Neural progenitor cell (in vitro differentiated cells): Measurements from ENCODE around the gene ZMYND11. TPM values are rescaled to one million over a fixed set of nuclear protein-coding genes. Genes with fewer than 3 reads are reported as not detected.

ENCODE experiments used
- DNase-seq: peaks from one replicate; pipeline ENCODE4 v3.0.0-alpha.2; 2016; ENCODE audit warnings: low spot score
- H2AFZ ChIP-seq: fragments of 200-600 bp; sonication (generic); replicated peaks from 2 replicates; pipeline ENCODE4 v1.6.1; 2016; ENCODE audit warnings: antibody characterized with exemption
- H3F3A ChIP-seq: fragments of 200-600 bp; sonication (generic); 2 replicates; pipeline ENCODE4 v1.6.1; 2016; ENCODE audit warnings: antibody characterized with exemption, low read depth
- H3K27ac ChIP-seq: fragments of 200-600 bp; sonication (generic); 2 replicates; pipeline ENCODE4 v1.5.1; 2016; ENCODE audit warnings: mild to moderate bottlenecking
- H3K27me3 ChIP-seq: fragments of 200-600 bp; sonication (generic); 2 replicates; pipeline ENCODE4 v1.6.1; 2016; ENCODE audit warnings: mild to moderate bottlenecking, moderate library complexity
- H3K36me3 ChIP-seq: fragments of 200-600 bp; sonication (generic); 2 replicates; pipeline ENCODE4 v1.5.1; 2016
- H3K4me1 ChIP-seq: fragments of 200-600 bp; sonication (generic); 2 replicates; pipeline ENCODE4 v1.6.1; 2016; ENCODE audit warnings: mixed run types
- H3K4me2 ChIP-seq: fragments of 200-600 bp; sonication (generic); 2 replicates; pipeline ENCODE4 v1.6.1; 2016
- H3K4me3 ChIP-seq: fragments of 200-600 bp; sonication (generic); 2 replicates; pipeline ENCODE4 v1.5.1; 2016
- H3K79me2 ChIP-seq: fragments of 200-600 bp; sonication (generic); 2 replicates; pipeline ENCODE4 v1.6.1; 2016; ENCODE audit warnings: low read depth
- H3K9ac ChIP-seq: fragments of 200-600 bp; sonication (generic); 2 replicates; pipeline ENCODE4 v1.6.1; 2016
- H3K9me3 ChIP-seq: fragments of 200-600 bp; sonication (generic); 2 replicates; pipeline ENCODE4 v1.5.1; 2016; ENCODE audit warnings: low read depth
- H4K20me1 ChIP-seq: fragments of 200-600 bp; sonication (generic); 2 replicates; pipeline ENCODE4 v1.6.1; 2016; ENCODE audit warnings: low read depth
- H3K27ac Mint-ChIP-seq: 3 replicates; pipeline ENCODE4 v1.8.0; 2021; ENCODE audit warnings: mixed read lengths
- H3K27me3 Mint-ChIP-seq: 2 replicates; pipeline ENCODE4 v1.8.0; 2022; ENCODE audit warnings: low read depth, mild to moderate bottlenecking, inconsistent platforms, moderate library complexity, mixed read lengths; ENCODE audit not compliant: insufficient read depth
- H3K36me3 Mint-ChIP-seq: 3 replicates; pipeline ENCODE4 v1.8.0; 2021; ENCODE audit warnings: mixed read lengths
- H3K4me1 Mint-ChIP-seq: 3 replicates; pipeline ENCODE4 v1.8.0; 2021; ENCODE audit warnings: mixed read lengths
- H3K4me3 Mint-ChIP-seq: 3 replicates; pipeline ENCODE4 v1.8.0; 2021; ENCODE audit warnings: mild to moderate bottlenecking, moderate library complexity, mixed read lengths
- H3K9me3 Mint-ChIP-seq: 3 replicates; pipeline ENCODE4 v1.8.0; 2020; ENCODE audit warnings: mixed read lengths
- EZH2 ChIP-seq: fragments of 200-600 bp; sonication (generic); IDR thresholded peaks from 2 replicates; pipeline ENCODE4 v1.6.1; 2017; ENCODE audit warnings: antibody characterized with exemption, mild to moderate bottlenecking, moderate library complexity
- EZH2phosphoT487 ChIP-seq: fragments of 200-600 bp; sonication (generic); IDR thresholded peaks from 2 replicates; pipeline ENCODE4 v1.6.1; 2017; ENCODE audit warnings: antibody characterized with exemption
- total RNA-seq: library from RNA; depleted of rRNA; stranded (reverse); fragments of >200 nt; gene quantifications from 2 replicates; pipeline ENCODE4 v1.2.3, GENCODE V29; 2015; ENCODE audit warnings: low replicate concordance
- TF ChIP-seq, protein P1 (sequence below): fragments of 200-600 bp; sonication (generic); IDR thresholded peaks from 2 replicates; pipeline ENCODE4 v1.5.1; 2017; ENCODE audit warnings: antibody characterized with exemption, mild to moderate bottlenecking

Gene ZMYND11
- total RNA-seq, 1 donor from 2014 or later, result 59.5 TPM

DNA sequence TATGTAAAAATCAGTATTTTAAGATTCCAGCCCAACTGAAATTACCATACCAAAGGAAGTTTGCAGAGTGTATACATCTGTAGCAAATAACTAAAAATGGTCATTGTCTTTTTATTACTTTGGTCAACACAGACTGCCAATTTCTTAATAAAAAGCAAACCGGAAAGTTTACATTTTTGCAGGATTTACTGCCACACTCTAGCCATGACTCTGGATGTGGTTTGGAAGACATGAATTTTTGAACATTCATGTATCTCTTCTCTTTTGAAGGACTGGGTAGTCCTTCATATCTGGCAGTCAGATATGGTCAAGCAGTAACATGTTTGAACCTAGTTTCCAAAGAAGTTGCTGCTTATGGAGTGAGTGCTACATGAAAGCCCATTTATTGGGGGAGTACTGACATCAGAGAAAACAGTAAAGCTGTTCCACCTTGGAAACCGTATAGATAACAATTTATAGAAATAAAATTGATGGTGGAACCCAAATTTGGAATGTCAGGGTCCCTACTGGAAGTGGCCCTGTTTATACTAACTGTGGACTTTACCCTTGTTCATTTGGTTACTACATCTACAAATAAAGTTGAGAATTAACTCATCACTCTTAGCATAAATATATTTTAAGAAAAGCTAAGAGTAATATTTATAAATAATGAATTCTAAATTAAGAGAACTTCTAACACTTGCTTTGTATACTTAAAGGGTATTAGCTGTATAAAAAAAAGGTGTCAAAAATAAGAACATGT, 84.6 kb downstream of the ZMYND11 start:
- no peak for TF ChIP-seq EZH2
- TF ChIP-seq, protein P1, sequence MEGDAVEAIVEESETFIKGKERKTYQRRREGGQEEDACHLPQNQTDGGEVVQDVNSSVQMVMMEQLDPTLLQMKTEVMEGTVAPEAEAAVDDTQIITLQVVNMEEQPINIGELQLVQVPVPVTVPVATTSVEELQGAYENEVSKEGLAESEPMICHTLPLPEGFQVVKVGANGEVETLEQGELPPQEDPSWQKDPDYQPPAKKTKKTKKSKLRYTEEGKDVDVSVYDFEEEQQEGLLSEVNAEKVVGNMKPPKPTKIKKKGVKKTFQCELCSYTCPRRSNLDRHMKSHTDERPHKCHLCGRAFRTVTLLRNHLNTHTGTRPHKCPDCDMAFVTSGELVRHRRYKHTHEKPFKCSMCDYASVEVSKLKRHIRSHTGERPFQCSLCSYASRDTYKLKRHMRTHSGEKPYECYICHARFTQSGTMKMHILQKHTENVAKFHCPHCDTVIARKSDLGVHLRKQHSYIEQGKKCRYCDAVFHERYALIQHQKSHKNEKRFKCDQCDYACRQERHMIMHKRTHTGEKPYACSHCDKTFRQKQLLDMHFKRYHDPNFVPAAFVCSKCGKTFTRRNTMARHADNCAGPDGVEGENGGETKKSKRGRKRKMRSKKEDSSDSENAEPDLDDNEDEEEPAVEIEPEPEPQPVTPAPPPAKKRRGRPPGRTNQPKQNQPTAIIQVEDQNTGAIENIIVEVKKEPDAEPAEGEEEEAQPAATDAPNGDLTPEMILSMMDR, result no peak
- no peak for TF ChIP-seq EZH2phosphoT487
- H3K4me1 Mint-ChIP-seq, result no peaks in the 10 kb centered on the region
- no peaks in the 10 kb centered on the region for H3K27me3 Mint-ChIP-seq
- Histone ChIP-seq H3K27ac (no peak overlapping the region), H3K9ac (no peak overlapping the region), H3K27me3 (no peaks in the 10 kb centered on the region), H3K4me2 (no peak overlapping the region), H3K4me1 (no peaks in the 10 kb centered on the region), H3F3A (no peaks in the 10 kb centered on the region), H3K9me3 (no peaks in the 10 kb centered on the region), H3K79me2 (no peaks in the 10 kb centered on the region), H4K20me1 (no peaks in the 10 kb centered on the region), H3K36me3 (no peaks in the 10 kb centered on the region), H3K4me3 (no peak overlapping the region), H2AFZ (no peak overlapping the region)
- H3K9me3 Mint-ChIP-seq, result no peaks in the 10 kb centered on the region
- H3K36me3 Mint-ChIP-seq, result peaks cover 6% of the 10 kb centered on the region
- H3K27ac Mint-ChIP-seq, result no peak overlapping the region
- H3K4me3 Mint-ChIP-seq, result no peak overlapping the region
- no peak for DNase-seq

DNA sequence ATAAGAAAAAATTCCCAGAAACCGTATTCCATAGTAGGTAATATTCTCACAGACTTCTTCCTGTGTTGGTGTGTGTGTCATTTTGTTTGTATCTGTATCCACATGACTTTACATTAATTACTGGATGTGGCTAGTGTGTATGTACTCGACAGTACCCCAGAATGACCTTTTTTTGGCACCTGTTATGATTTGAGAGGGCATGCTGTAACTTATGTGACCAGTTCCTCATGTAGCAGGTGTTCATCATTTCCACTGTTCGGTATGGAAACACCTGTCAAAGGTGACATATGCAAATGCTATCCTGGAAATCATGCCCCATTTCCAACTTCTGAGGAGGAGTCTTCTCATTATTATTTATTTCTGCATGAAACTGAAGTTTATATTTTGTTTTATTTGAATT, 89.3 kb downstream of the ZMYND11 start:
- Histone ChIP-seq H3K4me3 (no peak overlapping the region), H3K4me2 (no peak overlapping the region), H3K79me2 (no peaks in the 10 kb centered on the region), H3K9me3 (no peaks in the 10 kb centered on the region), H3K4me1 (no peaks in the 10 kb centered on the region), H3F3A (no peaks in the 10 kb centered on the region), H3K36me3 (no peaks in the 10 kb centered on the region), H2AFZ (no peak overlapping the region), H4K20me1 (peaks cover 10% of the 10 kb centered on the region), H3K9ac (no peak overlapping the region), H3K27ac (no peak overlapping the region), H3K27me3 (no peaks in the 10 kb centered on the region)
- H3K27me3 Mint-ChIP-seq, result no peaks in the 10 kb centered on the region
- TF ChIP-seq EZH2phosphoT487 (no peak), EZH2 (no peak)
- TF ChIP-seq, protein P1, result no peak
- H3K36me3 Mint-ChIP-seq, result peaks cover 3% of the 10 kb centered on the region
- H3K4me1 Mint-ChIP-seq, result no peaks in the 10 kb centered on the region
- no peak overlapping the region for H3K27ac Mint-ChIP-seq
- DNase-seq, result no peak
- H3K9me3 Mint-ChIP-seq, result no peaks in the 10 kb centered on the region
- H3K4me3 Mint-ChIP-seq, result no peak overlapping the region

DNA sequence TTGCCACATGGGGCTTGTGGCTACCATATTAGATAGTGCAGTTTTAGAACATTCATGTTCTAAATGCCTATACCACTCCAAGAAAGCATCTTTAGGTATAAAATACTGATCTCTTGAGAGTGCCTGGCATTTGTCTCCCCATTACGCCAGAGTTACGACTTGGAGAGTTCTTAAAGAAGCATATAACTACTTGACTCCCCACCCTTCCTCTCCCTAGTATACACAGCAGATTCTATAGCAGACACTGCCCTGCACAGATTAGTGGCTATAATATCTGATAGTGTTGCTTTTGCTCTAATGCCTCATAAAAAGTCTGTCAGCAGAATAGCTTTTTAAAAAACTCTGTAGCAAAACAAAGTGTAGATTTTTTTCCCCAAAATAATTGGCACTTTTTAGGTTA, 90.8 kb downstream of the ZMYND11 start:
- Mint-ChIP-seq H3K4me1 (no peaks in the 10 kb centered on the region), H3K36me3 (peaks cover 3% of the 10 kb centered on the region), H3K27ac (no peak overlapping the region), H3K27me3 (no peaks in the 10 kb centered on the region), H3K4me3 (no peak overlapping the region), H3K9me3 (no peaks in the 10 kb centered on the region)
- no peaks in the 10 kb centered on the region for H3K79me2 ChIP-seq
- no peak overlapping the region for H3K27ac ChIP-seq
- no peaks in the 10 kb centered on the region for H3K4me1 ChIP-seq
- H3K9ac ChIP-seq, result no peak overlapping the region
- H4K20me1 ChIP-seq, result peaks cover 10% of the 10 kb centered on the region
- no peak overlapping the region for H3K4me3 ChIP-seq
- H3K36me3 ChIP-seq, result no peaks in the 10 kb centered on the region
- H3K4me2 ChIP-seq, result no peak overlapping the region
- TF ChIP-seq, protein P1, result no peak
- TF ChIP-seq EZH2 (no peak), EZH2phosphoT487 (no peak)
- H3F3A ChIP-seq, result no peaks in the 10 kb centered on the region
- H3K27me3 ChIP-seq, result no peaks in the 10 kb centered on the region
- no peak overlapping the region for H2AFZ ChIP-seq
- no peaks in the 10 kb centered on the region for H3K9me3 ChIP-seq
- DNase-seq, result no peak
